Measurements from ENCODE around the gene BICC1. TPM values are rescaled to one million over a fixed set of nuclear protein-coding genes. Genes with fewer than 3 reads are reported as not detected.

The BICC1 gene
- total RNA-seq, 1 experiment from 2014 or later = not detected

GRCh38 chr10:58836991-58837575 is 324.4 kb downstream of the BICC1 start:
- Histone ChIP-seq H3K9me2 (ENCODE audit: insufficient read depth) (no peaks in the 10 kb centered on the region), H2AFZ (ENCODE audit: low read depth, low read length, poor library complexity, severe bottlenecking) (no peak overlapping the region), H3K4me2 (ENCODE audit: low read length) (no peak overlapping the region), H3K36me3 (ENCODE audit: control insufficient read depth in 1 of 2, insufficient read depth in 2 of 2, low read length in 2 of 2) (no peaks in the 10 kb centered on the region), H3K9me3 (ENCODE audit: control insufficient read depth in 1 of 2, insufficient read depth in 1 of 2, low read depth in 1 of 2, low read length in 2 of 2) (no peaks in the 10 kb centered on the region), H4K20me1 (ENCODE audit: insufficient read depth) (no peaks in the 10 kb centered on the region), H3K79me2 (ENCODE audit: insufficient read depth, low read length) (no peaks in the 10 kb centered on the region), H3K27ac (ENCODE audit: low read depth, low read length) (no peak overlapping the region), H3K9ac (ENCODE audit: low read length) (no peak overlapping the region), H3K4me3 (replicated peaks in 1 of 2; ENCODE audit: low read depth in 1 of 2, low read length in 2 of 2) (no peak overlapping the region), H3K27me3 (ENCODE audit: insufficient read depth, low read length) (no peaks in the 10 kb centered on the region), H3K4me1 (ENCODE audit: control insufficient read depth in 1 of 2, insufficient read depth in 2 of 2, low read length in 2 of 2) (no peaks in the 10 kb centered on the region)
- no TSS peak for BruUV-seq (replicated peaks)
- intact Hi-C loops (cut with micrococcal nuclease) = no loop called here
- CTCF ChIA-PET = no interaction called here
- RAD21 ChIA-PET (ENCODE audit: low non-redundant PET in 1 of 2, low total read pairs in 2 of 2, uncharacterized antibody in 2 of 2, unreplicated experiment in 2 of 2) = no interaction called here
- POLR2A ChIA-PET = no interaction called here
- DNase-seq (ENCODE audit: low read depth, low spot score) = no peak
- no peak for TF ChIP-seq SRF (IDR thresholded peaks at IDR 0.05; ENCODE audit: low read depth)
- ATAC-seq = no peak

- no peak for DNase-seq (ENCODE audit: low read depth, low spot score)
- no peak for ATAC-seq
- no TSS peak for BruUV-seq (replicated peaks)
- no peak overlapping the region for H3K27ac ChIP-seq (ENCODE audit: low read depth, low read length)
- H3K79me2 ChIP-seq (ENCODE audit: insufficient read depth, low read length) = no peaks in the 10 kb centered on the region
- H3K4me2 ChIP-seq (ENCODE audit: low read length) = no peak overlapping the region
- no peaks in the 10 kb centered on the region for H3K36me3 ChIP-seq (ENCODE audit: control insufficient read depth in 1 of 2, insufficient read depth in 2 of 2, low read length in 2 of 2)
- RAD21 ChIA-PET (ENCODE audit: low non-redundant PET in 1 of 2, low total read pairs in 2 of 2, uncharacterized antibody in 2 of 2, unreplicated experiment in 2 of 2) = no interaction called here
- no peak overlapping the region for H3K4me3 ChIP-seq (replicated peaks in 1 of 2; ENCODE audit: low read depth in 1 of 2, low read length in 2 of 2)
- H3K9me3 ChIP-seq (ENCODE audit: control insufficient read depth in 1 of 2, insufficient read depth in 1 of 2, low read depth in 1 of 2, low read length in 2 of 2) = no peaks in the 10 kb centered on the region
- H4K20me1 ChIP-seq (ENCODE audit: insufficient read depth) = no peaks in the 10 kb centered on the region
- intact Hi-C loops (cut with micrococcal nuclease) = no loop called here
- no peaks in the 10 kb centered on the region for H3K27me3 ChIP-seq (ENCODE audit: insufficient read depth, low read length)
- CTCF ChIA-PET = no interaction called here
- no peaks in the 10 kb centered on the region for H3K9me2 ChIP-seq (ENCODE audit: insufficient read depth)
- TF ChIP-seq ATF3 (IDR thresholded peaks at IDR 0.05) (no peak), ELF1 (IDR thresholded peaks at IDR 0.05; ENCODE audit: borderline replicate concordance, low read depth) (no peak), EZH2 (IDR thresholded peaks at IDR 0.05) (no peak), ZFX (IDR thresholded peaks at IDR 0.05) (no peak), ZNF274 (IDR thresholded peaks at IDR 0.05; ENCODE audit: low read depth, low read length) (no peak), CTCF (IDR thresholded peaks at IDR 0.05 in 2 of 3, conservative IDR thresholded peaks at IDR 0.05 in 1 of 3; ENCODE audit: borderline replicate concordance in 1 of 3, insufficient read depth in 1 of 3, low read depth in 2 of 3, low read length in 2 of 3) (no peak), CBX3 (IDR thresholded peaks at IDR 0.05; ENCODE audit: low read depth) (no peak), JUND (IDR thresholded peaks at IDR 0.05) (no peak), YY1 (IDR thresholded peaks at IDR 0.05; ENCODE audit: extremely low read depth, insufficient replicate concordance, low read depth, low read length) (no peak), TCF7L2 (IDR thresholded peaks at IDR 0.05; ENCODE audit: borderline replicate concordance, extremely low read depth, insufficient read depth, insufficient read length) (no peak), SIN3A (IDR thresholded peaks at IDR 0.05; ENCODE audit: low read depth) (no peak), ZBTB33 (IDR thresholded peaks at IDR 0.05; ENCODE audit: extremely low read depth, insufficient replicate concordance, low read length) (no peak)
- POLR2A ChIA-PET = no interaction called here
- H2AFZ ChIP-seq (ENCODE audit: low read depth, low read length, poor library complexity, severe bottlenecking) = no peak overlapping the region
- no peak overlapping the region for H3K9ac ChIP-seq (ENCODE audit: low read length)
- no peaks in the 10 kb centered on the region for H3K4me1 ChIP-seq (ENCODE audit: control insufficient read depth in 1 of 2, insufficient read depth in 2 of 2, low read length in 2 of 2)
These were observed 325.2 kb downstream of the BICC1 start for GRCh38 chr10:58837826-58838225.
